ENCODE data around the gene LHFPL2. TPM values are rescaled to one million over a fixed set of nuclear protein-coding genes. Genes with fewer than 3 reads are reported as not detected.

Gene LHFPL2
- polyA plus RNA-seq, 1 donor, result 39.6 TPM

GRCh38 chr5:78666041-78666444, 17.5 kb upstream of the LHFPL2 start:
- DNase-seq, result no peak

GRCh38 chr5:78665534-78665933, 17.0 kb upstream of the LHFPL2 start:
- no peak for DNase-seq

- DNase-seq, result no peak
Measured at GRCh38 chr5:78662323-78662722, 13.8 kb upstream of the LHFPL2 start.

- no peak for DNase-seq
Measured at GRCh38 chr5:78661691-78662090, 13.1 kb upstream of the LHFPL2 start.

GRCh38 chr5:78661044-78661443, 12.5 kb upstream of the LHFPL2 start:
- DNase-seq, result no peak

- no peak for DNase-seq
Measured at GRCh38 chr5:78660401-78660800, 11.8 kb upstream of the LHFPL2 start.

GRCh38 chr5:78659714-78660113, 11.1 kb upstream of the LHFPL2 start:
- no peak for DNase-seq

GRCh38 chr5:78659114-78659513, 10.5 kb upstream of the LHFPL2 start:
- no peak for DNase-seq

- no peak for DNase-seq
Measured at GRCh38 chr5:78657201-78657600, 8.6 kb upstream of the LHFPL2 start.

GRCh38 chr5:78655746-78656290, 7.2 kb upstream of the LHFPL2 start:
- no peak for DNase-seq

GRCh38 chr5:78654386-78654785, 5.8 kb upstream of the LHFPL2 start:
- no peak for DNase-seq

GRCh38 chr5:78653681-78654366, 5.3 kb upstream of the LHFPL2 start:
- DNase-seq, result no peak

GRCh38 chr5:78653031-78653430, 4.5 kb upstream of the LHFPL2 start:
- DNase-seq, result no peak

- no peak for DNase-seq
Measured at GRCh38 chr5:78651468-78651867, 2.9 kb upstream of the LHFPL2 start.

GRCh38 chr5:78650531-78650930, 2.0 kb upstream of the LHFPL2 start:
- no peak for DNase-seq

GRCh38 chr5:78649861-78650496, 1.4 kb upstream of the LHFPL2 start:
- peak; percentile 52 for DNase-seq

- peak; percentile 59 for DNase-seq
Measured at GRCh38 chr5:78649211-78649695, 681 bp upstream of the LHFPL2 start.

GRCh38 chr5:78647838-78648358, 674 bp downstream of the LHFPL2 start:
- DNase-seq, result peak; percentile 70

GRCh38 chr5:78647351-78647818, 1.2 kb downstream of the LHFPL2 start:
- DNase-seq, result peak; percentile 48

- no peak for DNase-seq
Measured at GRCh38 chr5:78644741-78645300, 3.8 kb downstream of the LHFPL2 start.

- DNase-seq, result no peak
Measured at GRCh38 chr5:78644129-78644528, 4.4 kb downstream of the LHFPL2 start.

GRCh38 chr5:78642701-78643100, 5.9 kb downstream of the LHFPL2 start:
- DNase-seq, result no peak

Measured in hindlimb muscle (tissue), 1 donor.